GDM1 (cell line): ENCODE results near the gene TRIM49B.
"Not testable (repeated sequence)": the region's sequence is repeated elsewhere in the genome, so short reads cannot be mapped to it uniquely, and the experiment has no call there.

Source experiments
- DNase-seq: peaks from one replicate; lab custom pipeline; 2025; lab: John Stamatoyannopoulos, UW

Gene TRIM49B

GRCh38 chr11:49028523-49028922, at the start of gene TRIM49B:
Gene TRIM49B, plus strand, starts transcription at chr11:49028823. Its CDS starts 2,777 bp downstream, at chr11:49031600.
- DNase-seq: not testable (repeated sequence)

- not testable (repeated sequence) for DNase-seq
These were observed 44.8 kb upstream of the TRIM49B start, which contains the start of gene TRIM51G for GRCh38 chr11:48983785-48984184. Gene TRIM51G, minus strand, starts transcription at chr11:48983885. Its CDS starts 2,190 bp downstream, at chr11:48981695.

- DNase-seq: not testable (repeated sequence)
These were observed 19.6 kb downstream of the TRIM49B start for GRCh38 chr11:49048229-49048628.

GRCh38 chr11:49049821-49050220, 21.2 kb downstream of the TRIM49B start:
- DNase-seq: not testable (repeated sequence)

- not testable (repeated sequence) for DNase-seq
These were observed 30.4 kb downstream of the TRIM49B start, which contains the start of gene TRIM64C for GRCh38 chr11:49059012-49059411. Gene TRIM64C, minus strand, starts transcription at chr11:49059112. Its CDS starts 0 bp downstream, at chr11:49059112.

- not testable (repeated sequence) for DNase-seq
These were observed 41.3 kb downstream of the TRIM49B start for GRCh38 chr11:49069897-49070296.
